GM12878 (cell line): ENCODE data around the gene INO80B. TPM values are rescaled to one million over a fixed set of nuclear protein-coding genes. Genes with fewer than 3 reads are reported as not detected.
A peak's percentile ranks its signal among the peaks of the same experiment; 100 is the strongest.

ENCODE experiments used
- ATAC-seq: fragments of 200-7000 bp; cut with Tn5 transposase; 3 replicates; pipeline ENCODE4 v1.9.1; 2020; ENCODE audit warnings: mild to moderate bottlenecking, moderate library complexity
- BruUV-seq: library from RNA; stranded (reverse); fragments of 400-500 nt; replicated peaks from 2 replicates; lab custom pipeline; 2021; lab: Mats Ljungman, UMichigan
- CTCF ChIA-PET: fragments of 300-600 bp; sonication (Branson Sonifier 250); formaldehyde crosslinking; extraction: SDS; loops from one replicate; lab custom pipeline; 2021; ENCODE audit warnings: inconsistent platforms; lab: Yijun Ruan, JAX
- POLR2A ChIA-PET: fragments of 350-600 bp; formaldehyde crosslinking; extraction: SDS; loops from one replicate; lab custom pipeline; 2021; ENCODE audit warnings: inconsistent platforms; lab: Charles Lee
- RAD21 ChIA-PET: fragments of 300-600 bp; sonication (Branson Sonifier 250); formaldehyde crosslinking; loops from one replicate; lab custom pipeline; 2023; ENCODE audit warnings: antibody characterized with exemption; ENCODE audit not compliant: unreplicated experiment; lab: Charles Lee
- SMC1A ChIA-PET: fragments of 300-600 bp; sonication (Branson Sonifier 250); formaldehyde crosslinking; loops from one replicate; lab custom pipeline; 2023; ENCODE audit not compliant: unreplicated experiment, uncharacterized antibody; lab: Charles Lee
- DNase-seq: peaks from one replicate; pipeline ENCODE4 v3.0.0-alpha.2; 2011; ENCODE audit warnings: low read depth, low spot score
- FAIRE-seq: peaks from 3 replicates; lab custom pipeline; 2011; peaks lifted over from hg19 to GRCh38; lab: Jason Lieb, UNC
- H2AFZ ChIP-seq: 2 replicates; pipeline ENCODE4 v1.6.0; 2011; ENCODE audit warnings: low read depth, low read length, control low read depth; ENCODE audit not compliant: control insufficient read depth
- H3K27ac ChIP-seq: 2 replicates; pipeline ENCODE4 v1.5.1; 2011; ENCODE audit warnings: control low read depth; ENCODE audit not compliant: control insufficient read depth, insufficient read depth
- H3K27me3 ChIP-seq, 2 experiments: replicated peaks in 1 of 2; 2 replicates each; pipeline versions ENCODE4 v1.6.0 to v1.6.1; 2011; ENCODE audit warnings: low read length in 1 of 2; ENCODE audit not compliant: control insufficient read depth in 2 of 2, insufficient read depth in 2 of 2
- H3K36me3 ChIP-seq, 2 experiments: 2 replicates each; pipeline ENCODE4 v1.5.1; 2011; ENCODE audit warnings: low read length in 1 of 2; ENCODE audit not compliant: control insufficient read depth in 2 of 2, insufficient read depth in 2 of 2
- H3K4me1 ChIP-seq: 2 replicates; pipeline ENCODE4 v1.6.1; 2011; ENCODE audit warnings: mild to moderate bottlenecking, low read length, moderate library complexity, mixed read lengths; ENCODE audit not compliant: control insufficient read depth, insufficient read depth
- H3K4me2 ChIP-seq: 2 replicates; pipeline ENCODE4 v1.6.0; 2011; ENCODE audit warnings: control low read depth; ENCODE audit not compliant: control insufficient read depth, insufficient read depth
- H3K4me3 ChIP-seq: fragments of 200-600 bp; sonication (generic); 2 replicates; pipeline ENCODE4 v1.5.1; 2016
- H3K79me2 ChIP-seq: 2 replicates; pipeline ENCODE4 v1.6.0; 2011; ENCODE audit warnings: low read length; ENCODE audit not compliant: control insufficient read depth, insufficient read depth
- H3K9ac ChIP-seq: 2 replicates; pipeline ENCODE4 v1.8.0; 2011; ENCODE audit warnings: low read length, control low read depth, mixed read lengths; ENCODE audit not compliant: control insufficient read depth, insufficient read depth
- H3K9me3 ChIP-seq: replicated peaks from 3 replicates; pipeline ENCODE4 v1.5.1; 2011; ENCODE audit warnings: mild to moderate bottlenecking, low read length; ENCODE audit not compliant: control insufficient read depth, insufficient read depth
- H4K20me1 ChIP-seq: 2 replicates; pipeline ENCODE4 v1.6.0; 2011; ENCODE audit not compliant: control insufficient read depth, insufficient read depth
- CHD2 ChIP-seq: IDR thresholded peaks from 2 replicates; pipeline ENCODE4 v1.6.1; 2011; ENCODE audit warnings: low read depth, low read length, improper control_type of control experiment, borderline replicate concordance
- EP300 ChIP-seq, 2 experiments: fragments of 150-350 bp in 1 of 2; IDR thresholded peaks; 2 replicates each; pipeline ENCODE4 v1.6.1; 2011 to 2012; ENCODE audit warnings: low read depth in 2 of 2, low read length in 2 of 2, borderline replicate concordance in 1 of 2, improper control_type of control experiment in 1 of 2, inconsistent platforms in 1 of 2; ENCODE audit not compliant: control insufficient read depth in 1 of 2
- ESRRA ChIP-seq: IDR thresholded peaks from 2 replicates; pipeline ENCODE4 v1.6.1; 2012; ENCODE audit warnings: mild to moderate bottlenecking, low read length, improper control_type of control experiment
- FOXM1 ChIP-seq: IDR thresholded peaks from 2 replicates; pipeline ENCODE4 v1.6.1; 2012; ENCODE audit warnings: low read depth, mild to moderate bottlenecking, inconsistent platforms, low read length, moderate library complexity
- GABPA ChIP-seq: IDR thresholded peaks from 2 replicates; pipeline ENCODE4 v1.6.1; 2014; ENCODE audit warnings: antibody characterized with exemption, low read depth, mild to moderate bottlenecking, inconsistent platforms
- JUND ChIP-seq: IDR thresholded peaks from 2 replicates; pipeline ENCODE4 v1.6.1; 2012; ENCODE audit warnings: low read depth, mild to moderate bottlenecking, low read length, improper control_type of control experiment, moderate library complexity
- LARP7 ChIP-seq: fragments of 450-650 bp; IDR thresholded peaks from 2 replicates; pipeline ENCODE4 v1.6.1; 2017; ENCODE audit warnings: mild to moderate bottlenecking
- NBN ChIP-seq: fragments of 450-650 bp; IDR thresholded peaks from 2 replicates; pipeline ENCODE4 v1.6.1; 2016
- POLR2AphosphoS5 ChIP-seq: IDR thresholded peaks from 2 replicates; pipeline ENCODE4 v1.6.1; 2011; ENCODE audit warnings: mild to moderate bottlenecking, low read length, inconsistent platforms
- RBBP5 ChIP-seq: fragments of 200-600 bp; sonication (generic); conservative IDR thresholded peaks from 2 replicates; pipeline ENCODE4 v1.6.1; 2016
- SMAD5 ChIP-seq: IDR thresholded peaks from 2 replicates; pipeline ENCODE4 v1.6.1; 2016; ENCODE audit warnings: antibody characterized with exemption, low read depth
- STAT1 ChIP-seq: fragments of 450-650 bp; conservative IDR thresholded peaks from 2 replicates; pipeline ENCODE4 v1.6.1; 2014; ENCODE audit warnings: antibody characterized with exemption, mild to moderate bottlenecking
- ZNF207 ChIP-seq: fragments of 450-650 bp; IDR thresholded peaks from 2 replicates; pipeline ENCODE4 v1.6.1; 2014; ENCODE audit warnings: antibody characterized with exemption, mild to moderate bottlenecking, borderline replicate concordance
- ZNF622 ChIP-seq: fragments of 450-650 bp; IDR thresholded peaks from 2 replicates; pipeline ENCODE4 v1.6.1; 2017; ENCODE audit warnings: mild to moderate bottlenecking, inconsistent platforms
- ZZZ3 ChIP-seq: IDR thresholded peaks from 2 replicates; pipeline ENCODE4 v1.6.1; 2011; ENCODE audit warnings: low read depth; ENCODE audit not compliant: control insufficient read depth, insufficient read length
- WGBS: methylation state at CpG from one replicate; pipeline ENCODE4 v1.1.6; 2016; ENCODE audit warnings: low lambda C conversion rate; ENCODE audit not compliant: insufficient replicate concordance, insufficient coverage; ENCODE audit errors: missing lambda C conversion rate; 5-methylcytosine and 5-hydroxymethylcytosine counted together
- in situ Hi-C: fragments of 300-500 bp; cut with MboI; formaldehyde crosslinking; loops from 9 replicates; pipeline ENCODE4 v1.14.3; 2018; ENCODE audit warnings: mixed read lengths
- intact Hi-C: fragments of 100-400 bp; cut with micrococcal nuclease; formaldehyde crosslinking; loops from one replicate; pipeline ENCODE4 v1.14.2; 2022; ENCODE audit not compliant: unreplicated experiment
- polyA plus RNA-seq, 11 experiments: library from polyadenylated mRNA; depleted of rRNA in 4 of 11; unstranded in 6 of 11; stranded (reverse) in 5 of 11; fragments of >200 nt; fragmentation: Nextera tagmentation in 4 of 11; fragmentation: Illumina TruSeq in 1 of 11; extraction: Ambion mirVana in 4 of 11; extraction: Trizol in 1 of 11; gene quantifications; 1 replicate in 1 of 11; 2 replicates in 10 of 11; pipeline versions ENCODE4 v1.2.1 to v1.2.3, GENCODE V29; 2011 to 2016; ENCODE audit warnings: inconsistent platforms in 2 of 11, missing spikeins in 2 of 11, low read depth in 1 of 11
- total RNA-seq, 4 experiments: library from RNA; depleted of rRNA in 3 of 4; stranded (reverse); fragments of >200 nt in 3 of 4; fragmentation: Illumina TruSeq in 1 of 4; extraction: Trizol in 1 of 4; gene quantifications; 2 replicates each; pipeline versions ENCODE4 v1.2.1 to v1.2.3, GENCODE V29; 2013 to 2021
- TF ChIP-seq, protein P1 (sequence below): fragments of 450-650 bp; IDR thresholded peaks from 2 replicates; pipeline ENCODE4 v1.6.1; 2016; ENCODE audit warnings: mild to moderate bottlenecking
- TF ChIP-seq, protein P2 (sequence below): fragments of 450-650 bp; IDR thresholded peaks from 2 replicates; pipeline ENCODE4 v1.6.1; 2017; ENCODE audit warnings: mild to moderate bottlenecking, low read depth, inconsistent platforms; ENCODE audit not compliant: poor library complexity, severe bottlenecking
- TF ChIP-seq, protein P3 (sequence below): fragments of 450-650 bp; IDR thresholded peaks from 2 replicates; pipeline ENCODE4 v1.6.1; 2018; ENCODE audit warnings: borderline replicate concordance, mild to moderate bottlenecking; ENCODE audit not compliant: partially characterized antibody

The INO80B gene
- total and polyA plus RNA-seq, 10 of the 15 experiments (the other 5 are each of a cell fraction or from before 2014, with no cell fraction given), result 1.3 to 26.7 (median 11.1) TPM

DNA sequence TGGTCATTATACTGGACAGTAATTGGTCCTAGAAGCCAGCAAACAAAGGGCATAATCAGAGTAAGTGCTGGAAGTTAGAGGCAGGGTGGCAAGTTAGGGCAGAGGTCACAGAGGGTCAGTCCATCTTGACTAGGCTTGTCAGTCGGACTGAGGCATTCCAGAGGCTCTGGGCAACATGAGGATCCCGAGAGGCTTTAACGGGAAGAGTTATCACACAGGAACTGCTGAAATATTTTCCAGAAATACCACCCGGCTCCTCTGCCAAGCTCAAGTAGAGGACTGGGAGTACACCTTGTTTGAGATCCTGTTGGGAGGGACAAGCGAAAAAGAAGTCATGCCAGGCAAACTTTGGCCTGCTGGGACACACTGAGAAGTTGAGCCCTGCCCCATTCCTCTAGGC is 47.2 kb upstream of the INO80B start (continued):
- TF ChIP-seq FOXM1 (no peak), EP300 (IDR thresholded peaks at IDR 0.05; ENCODE audit: borderline replicate concordance in 1 of 2, control insufficient read depth in 1 of 2, low read depth in 2 of 2, low read length in 2 of 2) (no peak), GABPA (no peak), LARP7 (no peak), ZNF622 (no peak), CHD2 (no peak), ESRRA (no peak), RBBP5 (no peak), STAT1 (no peak), ZZZ3 (no peak), ZNF207 (no peak), SMAD5 (no peak)
- TF ChIP-seq, protein P1, sequence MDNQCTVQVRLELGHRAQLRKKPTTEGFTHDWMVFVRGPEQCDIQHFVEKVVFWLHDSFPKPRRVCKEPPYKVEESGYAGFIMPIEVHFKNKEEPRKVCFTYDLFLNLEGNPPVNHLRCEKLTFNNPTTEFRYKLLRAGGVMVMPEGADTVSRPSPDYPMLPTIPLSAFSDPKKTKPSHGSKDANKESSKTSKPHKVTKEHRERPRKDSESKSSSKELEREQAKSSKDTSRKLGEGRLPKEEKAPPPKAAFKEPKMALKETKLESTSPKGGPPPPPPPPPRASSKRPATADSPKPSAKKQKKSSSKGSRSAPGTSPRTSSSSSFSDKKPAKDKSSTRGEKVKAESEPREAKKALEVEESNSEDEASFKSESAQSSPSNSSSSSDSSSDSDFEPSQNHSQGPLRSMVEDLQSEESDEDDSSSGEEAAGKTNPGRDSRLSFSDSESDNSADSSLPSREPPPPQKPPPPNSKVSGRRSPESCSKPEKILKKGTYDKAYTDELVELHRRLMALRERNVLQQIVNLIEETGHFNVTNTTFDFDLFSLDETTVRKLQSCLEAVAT, result no peak

DNA sequence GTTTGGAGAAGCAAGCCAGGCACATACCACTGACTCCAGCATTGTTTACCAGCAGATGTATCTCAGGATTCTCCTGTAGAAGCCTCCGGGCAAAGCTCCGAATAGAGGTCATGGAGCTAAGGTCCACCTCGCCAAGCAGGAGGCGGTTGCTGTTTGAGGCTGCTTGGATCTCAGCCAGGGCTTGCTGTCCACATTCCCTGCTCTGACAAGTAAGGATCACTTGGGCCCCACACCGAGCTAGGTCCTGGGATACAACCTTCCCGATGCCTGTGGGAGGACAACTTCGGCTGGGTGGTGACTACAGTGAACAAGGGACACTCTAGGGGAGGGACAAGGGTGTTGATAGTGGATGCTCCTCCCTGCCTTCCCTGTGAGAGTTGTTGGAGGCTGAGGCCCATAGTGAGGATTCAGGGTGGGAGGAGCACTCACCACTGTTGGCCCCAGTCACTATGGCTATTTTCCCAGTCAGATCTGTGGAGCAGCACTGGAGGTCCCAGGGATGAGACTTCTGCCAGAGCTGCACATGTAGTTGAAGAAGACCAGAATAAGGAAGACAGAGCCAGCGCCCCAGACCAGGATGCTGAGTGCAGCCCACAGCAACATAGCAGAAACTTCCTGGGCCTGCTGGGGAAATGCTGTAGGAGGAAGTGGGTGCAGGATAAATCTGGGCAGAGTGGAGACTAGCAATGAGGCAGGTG is 41.7 kb upstream of the INO80B start:
- in situ Hi-C loops (no loop called here), intact Hi-C loops (no loop called here)
- ChIA-PET POLR2A (interaction anchor here (0.6 kb wide), 1 partner anchor 118 kb away, joined by 3 read pairs; no protein-coding TSS in a partner anchor), RAD21 (no interaction called here), SMC1A (interaction anchor here (0.7 kb wide), 1 partner anchor 160 kb away, joined by 3 read pairs; no protein-coding TSS in a partner anchor), CTCF (interaction anchor here (0.9 to 1.6 kb wide), 6 partner anchors 21 to 175 kb away, joined by 3 to 4 read pairs (median 3); no protein-coding TSS in a partner anchor)
- H3K79me2 ChIP-seq, result no peaks in the 10 kb centered on the region
- no peak for ATAC-seq
- no peaks in the 10 kb centered on the region for H3K27me3 ChIP-seq
- no peak overlapping the region for H3K4me3 ChIP-seq
- WGBS, result 94% methylated on average over 8 of the region's 8 CpGs
- H3K4me2 ChIP-seq, result no peak overlapping the region
- DNase-seq, result no peak
- no peaks in the 10 kb centered on the region for H3K36me3 ChIP-seq
- H4K20me1 ChIP-seq, result no peaks in the 10 kb centered on the region
- H3K9me3 ChIP-seq, result no peaks in the 10 kb centered on the region
- BruUV-seq, result no TSS peak
- H3K9ac ChIP-seq, result no peak overlapping the region
- peak overlapping the region; percentile 42; the same call in 1 of the 2 replicates for H2AFZ ChIP-seq
- FAIRE-seq, result no peak
- H3K27ac ChIP-seq, result no peak overlapping the region
- peaks cover 32% of the 10 kb centered on the region for H3K4me1 ChIP-seq
- TF ChIP-seq POLR2AphosphoS5 (no peak), JUND (no peak), NBN (no peak)
- TF ChIP-seq, protein P2, sequence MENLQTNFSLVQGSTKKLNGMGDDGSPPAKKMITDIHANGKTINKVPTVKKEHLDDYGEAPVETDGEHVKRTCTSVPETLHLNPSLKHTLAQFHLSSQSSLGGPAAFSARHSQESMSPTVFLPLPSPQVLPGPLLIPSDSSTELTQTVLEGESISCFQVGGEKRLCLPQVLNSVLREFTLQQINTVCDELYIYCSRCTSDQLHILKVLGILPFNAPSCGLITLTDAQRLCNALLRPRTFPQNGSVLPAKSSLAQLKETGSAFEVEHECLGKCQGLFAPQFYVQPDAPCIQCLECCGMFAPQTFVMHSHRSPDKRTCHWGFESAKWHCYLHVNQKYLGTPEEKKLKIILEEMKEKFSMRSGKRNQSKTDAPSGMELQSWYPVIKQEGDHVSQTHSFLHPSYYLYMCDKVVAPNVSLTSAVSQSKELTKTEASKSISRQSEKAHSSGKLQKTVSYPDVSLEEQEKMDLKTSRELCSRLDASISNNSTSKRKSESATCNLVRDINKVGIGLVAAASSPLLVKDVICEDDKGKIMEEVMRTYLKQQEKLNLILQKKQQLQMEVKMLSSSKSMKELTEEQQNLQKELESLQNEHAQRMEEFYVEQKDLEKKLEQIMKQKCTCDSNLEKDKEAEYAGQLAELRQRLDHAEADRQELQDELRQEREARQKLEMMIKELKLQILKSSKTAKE, result no peak
- TF ChIP-seq, protein P3, sequence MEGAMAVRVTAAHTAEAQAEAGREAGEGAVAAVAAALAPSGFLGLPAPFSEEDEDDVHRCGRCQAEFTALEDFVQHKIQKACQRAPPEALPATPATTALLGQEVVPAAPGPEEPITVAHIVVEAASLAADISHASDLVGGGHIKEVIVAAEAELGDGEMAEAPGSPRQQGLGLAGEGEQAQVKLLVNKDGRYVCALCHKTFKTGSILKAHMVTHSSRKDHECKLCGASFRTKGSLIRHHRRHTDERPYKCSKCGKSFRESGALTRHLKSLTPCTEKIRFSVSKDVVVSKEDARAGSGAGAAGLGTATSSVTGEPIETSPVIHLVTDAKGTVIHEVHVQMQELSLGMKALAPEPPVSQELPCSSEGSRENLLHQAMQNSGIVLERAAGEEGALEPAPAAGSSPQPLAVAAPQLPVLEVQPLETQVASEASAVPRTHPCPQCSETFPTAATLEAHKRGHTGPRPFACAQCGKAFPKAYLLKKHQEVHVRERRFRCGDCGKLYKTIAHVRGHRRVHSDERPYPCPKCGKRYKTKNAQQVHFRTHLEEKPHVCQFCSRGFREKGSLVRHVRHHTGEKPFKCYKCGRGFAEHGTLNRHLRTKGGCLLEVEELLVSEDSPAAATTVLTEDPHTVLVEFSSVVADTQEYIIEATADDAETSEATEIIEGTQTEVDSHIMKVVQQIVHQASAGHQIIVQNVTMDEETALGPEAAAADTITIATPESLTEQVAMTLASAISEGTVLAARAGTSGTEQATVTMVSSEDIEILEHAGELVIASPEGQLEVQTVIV, result no peak
